Activated naive CD4-positive, alpha-beta T cell treated with Interleukin-2 at 50 U/mL for 16 hours (primary cell): ENCODE measurements around the gene TAS2R13.

Source experiments
- DNase-seq: peaks from one replicate; pipeline ENCODE4 v3.0.0-alpha.2; 2020

The TAS2R13 gene

GRCh38 chr12:10909462-10909861, at the start of gene TAS2R13:
Gene TAS2R13, minus strand, starts transcription at chr12:10909562. Its CDS starts 264 bp downstream, at chr12:10909298.
- no peak for DNase-seq

GRCh38 chr12:10957741-10958140, 48.4 kb upstream of the TAS2R13 start:
- DNase-seq = no peak

- no peak for DNase-seq
Measured at GRCh38 chr12:10956085-10956484, 46.7 kb upstream of the TAS2R13 start.

GRCh38 chr12:10952645-10953044, 43.3 kb upstream of the TAS2R13 start:
- DNase-seq = no peak

GRCh38 chr12:10943167-10943566, 33.8 kb upstream of the TAS2R13 start:
- no peak for DNase-seq

- DNase-seq = no peak
Measured at GRCh38 chr12:10941916-10942607, 32.7 kb upstream of the TAS2R13 start.

- no peak for DNase-seq
Measured at GRCh38 chr12:10941369-10941768, 32.0 kb upstream of the TAS2R13 start.

- no peak for DNase-seq
Measured at GRCh38 chr12:10940389-10940788, 31.0 kb upstream of the TAS2R13 start.

GRCh38 chr12:10939163-10939562, 29.8 kb upstream of the TAS2R13 start, which contains the start of gene TAS2R14:
Gene TAS2R14, minus strand, starts transcription at chr12:10939263. Its CDS starts 56 bp downstream, at chr12:10939207.
- no peak for DNase-seq

- no peak for DNase-seq
Measured at GRCh38 chr12:10936506-10936905, 27.1 kb upstream of the TAS2R13 start.

GRCh38 chr12:10928746-10929286, 19.5 kb upstream of the TAS2R13 start, which contains the start of gene PRH2:
Gene PRH2, plus strand, starts transcription at chr12:10929236. Its CDS starts 38 bp downstream, at chr12:10929274.
- no peak for DNase-seq

GRCh38 chr12:10926269-10926668, 16.9 kb upstream of the TAS2R13 start:
- no peak for DNase-seq

- no peak for DNase-seq
Measured at GRCh38 chr12:10919809-10920208, 10.4 kb upstream of the TAS2R13 start.

- no peak for DNase-seq
Measured at GRCh38 chr12:10910380-10910779, 1.0 kb upstream of the TAS2R13 start.

GRCh38 chr12:10904686-10905085, 4.7 kb downstream of the TAS2R13 start:
- DNase-seq = no peak

- no peak for DNase-seq
Measured at GRCh38 chr12:10901427-10901826, 7.9 kb downstream of the TAS2R13 start.

- no peak for DNase-seq
Measured at GRCh38 chr12:10900972-10901371, 8.4 kb downstream of the TAS2R13 start.

GRCh38 chr12:10900530-10900929, 8.8 kb downstream of the TAS2R13 start:
- no peak for DNase-seq

- DNase-seq = no peak
Measured at GRCh38 chr12:10896854-10897253, 12.5 kb downstream of the TAS2R13 start.

- DNase-seq = no peak
Measured at GRCh38 chr12:10891937-10892336, 17.4 kb downstream of the TAS2R13 start.

- DNase-seq = no peak
Measured at GRCh38 chr12:10889226-10889625, 20.1 kb downstream of the TAS2R13 start.

- no peak for DNase-seq
Measured at GRCh38 chr12:10884086-10884725, 25.2 kb downstream of the TAS2R13 start, which contains the start of gene PRH1. Gene PRH1, minus strand, starts transcription at chr12:10884255. Its CDS starts 38 bp downstream, at chr12:10884217.

- DNase-seq = no peak
Measured at GRCh38 chr12:10873378-10873777, 36.0 kb downstream of the TAS2R13 start.

GRCh38 chr12:10867381-10867780, 42.0 kb downstream of the TAS2R13 start:
- no peak for DNase-seq
